ENCODE measurements around the gene ADAMTS13.

Gene ADAMTS13

DNA sequence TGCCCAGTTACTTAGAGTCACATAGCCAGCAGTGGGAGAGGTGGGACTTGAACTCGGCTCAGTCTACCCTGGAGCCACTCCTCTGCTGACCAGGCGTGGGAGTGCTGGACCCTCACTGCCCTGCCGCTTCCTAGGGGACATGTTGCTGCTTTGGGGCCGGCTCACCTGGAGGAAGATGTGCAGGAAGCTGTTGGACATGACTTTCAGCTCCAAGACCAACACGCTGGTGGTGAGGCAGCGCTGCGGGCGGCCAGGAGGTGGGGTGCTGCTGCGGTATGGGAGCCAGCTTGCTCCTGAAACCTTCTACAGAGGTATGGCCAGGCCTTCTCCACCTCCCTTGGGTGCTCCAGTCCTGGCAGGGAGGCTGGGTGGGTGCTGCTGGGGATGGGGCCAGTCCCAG, 34.2 kb downstream of the ADAMTS13 start:
- no peak for DNase-seq

DNA sequence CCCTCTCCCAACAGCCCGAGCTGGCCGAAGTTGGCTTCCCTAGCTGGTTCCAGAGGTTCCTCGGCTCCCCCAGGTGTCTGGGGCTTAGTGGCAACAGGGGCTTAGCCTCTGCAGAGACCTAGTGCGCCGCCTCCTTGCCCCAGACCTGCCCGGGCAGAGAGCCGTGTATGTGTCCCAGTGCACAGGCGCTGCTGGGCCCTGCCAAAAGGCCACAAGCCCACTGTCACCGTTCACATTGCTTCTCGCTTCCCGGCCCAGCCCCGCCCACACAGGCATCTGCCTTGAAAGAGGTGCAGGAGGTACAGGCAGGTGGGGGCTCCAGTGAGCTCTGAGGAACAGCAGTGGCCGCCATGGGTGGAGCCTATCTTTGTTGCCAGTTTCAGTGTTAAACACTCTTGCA, 35.1 kb downstream of the ADAMTS13 start:
- DNase-seq, result no peak

DNA sequence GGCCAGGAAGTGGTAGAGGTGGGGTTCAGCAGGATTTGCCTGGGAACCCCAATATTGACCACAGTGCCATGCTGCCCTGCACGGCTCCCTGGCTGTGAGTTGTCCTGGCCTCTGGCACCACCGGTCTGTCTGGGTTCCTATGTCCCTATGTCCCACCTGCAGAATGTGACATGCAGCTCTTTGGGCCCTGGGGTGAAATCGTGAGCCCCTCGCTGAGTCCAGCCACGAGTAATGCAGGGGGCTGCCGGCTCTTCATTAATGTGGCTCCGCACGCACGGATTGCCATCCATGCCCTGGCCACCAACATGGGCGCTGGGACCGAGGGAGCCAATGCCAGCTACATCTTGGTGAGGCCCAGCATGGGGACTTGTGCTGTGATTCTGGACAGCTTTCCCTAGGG, 35.6 kb downstream of the ADAMTS13 start:
- DNase-seq, result no peak

DNA sequence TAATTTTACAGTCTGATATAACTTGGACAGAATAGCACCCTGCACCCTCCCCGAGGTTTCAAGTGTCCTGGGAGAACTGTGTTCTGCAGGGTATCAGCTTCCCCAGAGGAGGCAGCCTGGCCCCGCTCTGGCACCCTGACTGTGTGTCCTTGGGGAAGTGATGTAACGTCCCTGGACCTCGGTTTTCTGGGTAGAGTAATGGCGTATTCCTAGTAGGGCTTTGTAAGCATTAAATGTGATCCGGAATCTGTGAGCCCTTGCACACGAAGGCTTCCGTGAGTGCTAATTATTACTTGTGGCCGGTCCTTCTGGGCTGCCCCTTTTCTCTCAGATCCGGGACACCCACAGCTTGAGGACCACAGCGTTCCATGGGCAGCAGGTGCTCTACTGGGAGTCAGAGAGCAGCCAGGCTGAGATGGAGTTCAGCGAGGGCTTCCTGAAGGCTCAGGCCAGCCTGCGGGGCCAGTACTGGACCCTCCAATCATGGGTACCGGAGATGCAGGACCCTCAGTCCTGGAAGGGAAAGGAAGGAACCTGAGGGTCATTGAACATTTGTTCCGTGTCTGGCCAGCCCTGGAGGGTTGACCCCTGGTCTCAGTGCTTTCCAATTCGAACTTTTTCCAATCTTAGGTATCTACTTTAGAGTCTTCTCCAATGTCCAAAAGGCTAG, 36.6 kb downstream of the ADAMTS13 start:
- DNase-seq, result no peak

DNA sequence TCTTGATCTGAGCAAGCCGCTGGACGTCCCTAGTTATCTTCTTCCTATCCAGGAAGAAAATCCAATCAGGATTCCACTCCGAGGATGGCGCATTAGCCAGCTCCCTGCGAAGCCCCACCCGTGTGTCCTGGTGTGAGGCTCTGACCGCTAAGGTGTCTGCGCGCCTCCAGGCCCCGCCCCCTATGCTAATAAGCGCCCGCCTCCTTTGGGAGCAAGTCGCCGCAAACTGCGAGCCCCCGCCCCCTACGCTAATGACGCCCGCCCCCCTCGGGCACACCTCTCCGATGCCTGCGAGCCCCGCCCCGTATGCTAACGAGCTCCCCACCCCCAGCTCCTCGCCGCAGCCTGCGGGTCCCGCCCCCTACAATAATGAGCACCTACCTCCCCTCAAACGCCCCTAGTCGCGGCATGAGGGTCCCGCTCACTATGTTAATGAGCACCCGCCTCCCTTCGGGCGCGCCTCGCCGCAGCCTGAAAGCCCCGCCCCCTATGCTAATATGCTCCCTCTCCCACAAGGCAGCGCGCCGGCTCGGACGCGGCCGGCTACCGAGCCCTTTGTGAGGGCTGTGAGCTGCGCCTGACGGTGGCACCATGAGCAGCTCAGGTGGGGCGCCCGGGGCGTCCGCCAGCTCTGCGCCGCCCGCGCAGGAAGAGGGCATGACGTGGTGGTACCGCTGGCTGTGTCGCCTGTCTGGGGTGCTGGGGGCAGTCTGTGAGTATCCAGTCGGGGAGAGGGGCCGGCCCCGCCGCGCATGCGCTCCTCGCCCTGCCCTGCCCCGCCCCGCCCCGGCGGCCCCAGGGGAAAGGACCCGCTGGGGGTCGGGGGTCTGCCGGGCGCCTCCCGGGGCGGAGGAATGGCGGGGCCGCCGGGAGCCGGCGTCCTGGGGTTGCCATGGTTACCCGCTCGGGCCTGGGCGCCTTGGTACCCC, 37.6 kb downstream of the ADAMTS13 start, which contains the start of gene CACFD1:
Gene CACFD1 (plus strand): TSS at position 503 of the 929 bp plus-strand sequence. CDS start 89 bp downstream, at position 592.
- peak; percentile 93 for DNase-seq

DNA sequence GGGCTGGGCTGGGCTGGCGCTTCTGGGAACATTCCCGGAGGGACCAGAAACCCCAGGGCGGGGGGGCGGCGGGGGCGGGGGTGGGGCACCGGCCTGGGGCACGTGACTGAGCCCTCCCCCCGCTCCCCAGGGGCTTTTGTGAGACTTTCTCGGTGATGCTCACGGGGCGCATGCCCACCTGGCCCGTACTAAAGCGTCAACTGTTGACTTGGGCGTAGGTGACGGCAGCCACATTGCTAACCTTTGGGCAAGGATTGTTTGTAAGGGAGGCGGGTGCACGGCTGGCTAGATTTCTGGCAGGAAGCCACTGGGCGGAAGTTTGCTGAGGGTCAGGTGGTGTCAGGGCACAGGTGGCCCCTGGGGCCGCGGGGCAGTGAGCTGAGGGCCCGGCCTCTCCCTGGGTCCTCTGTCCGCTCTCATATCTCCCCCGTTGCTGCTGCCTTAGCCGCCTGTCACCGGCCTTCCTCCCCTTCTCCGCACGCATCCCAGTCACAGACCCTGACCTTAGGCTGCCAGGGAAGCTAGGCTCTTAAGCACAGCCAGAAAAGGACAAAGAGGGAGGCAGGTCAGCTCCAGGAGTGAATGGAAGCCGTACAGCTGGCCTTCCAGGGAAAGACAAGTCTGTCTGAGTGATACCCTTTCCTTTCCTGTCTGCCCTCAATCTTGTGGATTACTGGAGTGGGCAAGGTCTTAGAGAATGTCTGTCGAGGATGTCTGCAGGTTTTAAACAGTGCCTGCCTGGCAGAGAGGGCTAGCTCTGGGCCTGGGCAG, 38.4 kb downstream of the ADAMTS13 start:
- DNase-seq, result peak; percentile 58

DNA sequence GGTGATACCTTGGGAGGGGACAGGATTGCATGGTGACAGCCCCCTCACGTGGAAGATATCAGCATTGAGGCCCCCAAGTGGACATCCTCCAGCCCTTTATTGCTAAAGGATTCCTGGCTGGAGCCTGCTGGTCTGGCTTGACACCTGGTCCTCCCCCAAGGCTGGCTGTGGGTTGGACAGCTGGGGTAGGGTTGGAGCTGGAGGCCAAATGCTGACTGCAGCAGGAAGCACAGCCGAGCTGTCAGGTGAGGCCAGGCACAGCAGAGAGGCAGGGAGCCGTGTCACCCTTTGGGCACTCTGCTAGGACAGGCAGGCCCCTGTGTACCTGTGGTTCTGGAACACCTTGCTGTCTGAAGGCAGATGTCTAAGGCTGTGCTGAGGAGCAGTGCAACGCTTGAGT, 39.8 kb downstream of the ADAMTS13 start:
- no peak for DNase-seq

DNA sequence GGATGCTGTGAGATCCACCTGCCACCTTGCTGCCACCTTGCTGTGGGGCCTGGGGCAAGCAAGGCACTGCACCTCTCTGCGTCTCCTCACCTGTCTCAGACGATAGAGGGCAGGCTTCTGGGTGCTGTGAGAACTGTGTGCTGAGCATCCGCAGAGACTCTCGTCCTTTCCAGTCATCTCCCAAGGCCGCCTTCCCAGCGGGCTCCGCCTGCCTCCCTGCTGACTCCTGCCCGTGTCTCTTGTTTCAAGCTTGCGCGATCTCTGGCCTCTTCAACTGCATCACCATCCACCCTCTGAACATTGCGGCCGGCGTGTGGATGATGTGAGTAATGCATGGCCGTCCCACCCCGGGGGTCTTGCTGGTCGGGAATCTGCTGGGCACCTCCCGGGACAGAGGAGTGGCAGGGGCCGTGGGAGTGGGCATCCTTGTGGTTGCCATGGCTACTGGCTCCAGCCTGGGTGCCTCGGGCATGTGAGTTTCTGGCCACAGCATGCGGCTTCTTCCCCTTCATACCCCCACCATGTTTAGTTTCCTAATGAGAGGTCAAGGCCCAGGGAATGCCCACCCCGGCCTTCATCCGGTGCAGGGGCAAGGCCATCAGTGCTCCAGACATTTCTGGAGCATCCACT, 41.2 kb downstream of the ADAMTS13 start:
- DNase-seq, result no peak

DNA sequence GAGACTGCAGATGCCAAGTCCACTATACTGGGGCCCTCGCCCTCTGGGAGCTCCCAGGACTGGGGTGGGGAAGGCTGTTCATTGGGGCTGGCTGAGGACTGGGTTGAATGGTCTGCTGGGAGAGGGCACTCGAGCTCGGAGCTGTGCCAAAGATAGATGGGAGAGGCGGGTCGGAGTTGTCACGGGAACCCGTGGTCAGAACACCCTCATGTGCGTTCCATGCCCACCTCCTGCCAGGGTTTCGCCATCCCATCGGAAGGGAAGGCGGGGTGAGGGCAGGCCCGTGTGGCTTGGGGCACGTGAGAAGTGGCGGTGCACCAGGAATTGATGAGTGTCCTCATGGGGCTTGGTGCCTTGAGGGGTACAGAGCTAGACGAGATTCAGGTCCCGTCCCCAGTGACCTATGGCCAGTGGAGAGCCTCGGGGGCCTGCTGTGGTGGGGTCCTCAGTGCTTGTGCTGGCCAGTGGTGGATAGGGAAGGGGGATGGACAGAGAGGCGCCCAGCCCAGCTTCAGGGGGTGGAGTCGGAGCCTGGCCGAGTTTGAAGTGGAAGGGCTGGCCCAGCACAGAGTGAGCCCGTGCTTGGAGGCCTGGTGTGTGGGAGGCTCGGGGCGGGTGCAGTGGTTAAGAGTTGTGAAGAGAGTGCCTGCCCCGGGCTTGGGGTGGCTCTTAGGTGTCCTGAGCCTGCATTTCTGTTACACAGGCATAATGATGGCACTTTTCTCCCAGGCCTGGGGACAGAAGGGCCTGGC, 41.9 kb downstream of the ADAMTS13 start:
- DNase-seq, result no peak

DNA sequence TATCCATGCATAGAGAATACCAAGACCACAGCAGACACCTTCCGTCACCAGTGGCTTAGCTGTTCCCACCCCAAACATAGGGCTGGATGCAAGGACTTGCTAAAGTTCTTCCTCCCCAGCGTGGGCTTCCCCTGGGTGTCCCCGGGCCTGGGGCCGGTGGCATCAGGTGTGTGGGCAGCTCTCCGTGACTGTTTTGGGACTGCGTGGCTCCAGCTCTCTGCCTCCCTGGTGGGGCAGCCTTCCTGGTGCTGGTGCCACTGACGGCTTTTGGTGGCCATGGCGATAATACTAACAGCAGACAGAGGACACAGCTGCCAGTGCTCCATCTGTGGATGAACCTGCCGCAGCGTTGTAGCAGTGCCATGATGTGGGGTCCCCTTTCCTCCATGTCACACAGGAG, 42.5 kb downstream of the ADAMTS13 start:
- DNase-seq, result no peak

DNA sequence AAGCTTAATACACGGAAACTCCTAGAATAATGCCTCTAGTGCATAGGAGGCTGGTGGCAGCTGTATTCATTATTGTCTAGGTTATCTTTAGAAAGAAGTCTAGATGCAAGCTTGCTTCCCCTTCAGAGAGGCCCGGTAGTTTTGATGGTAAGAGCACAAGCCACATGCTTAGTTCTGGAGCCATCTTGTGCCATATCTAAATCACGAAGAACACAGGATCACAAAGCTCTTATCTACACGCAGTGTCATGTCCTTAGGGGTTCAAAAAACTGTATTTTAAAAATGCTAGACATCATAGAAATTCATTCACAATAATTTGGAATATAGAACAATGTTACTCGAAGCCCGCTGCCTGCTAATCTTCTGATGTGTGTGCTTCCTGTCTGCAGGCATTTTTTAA, 43.8 kb downstream of the ADAMTS13 start:
- no peak for DNase-seq

DNA sequence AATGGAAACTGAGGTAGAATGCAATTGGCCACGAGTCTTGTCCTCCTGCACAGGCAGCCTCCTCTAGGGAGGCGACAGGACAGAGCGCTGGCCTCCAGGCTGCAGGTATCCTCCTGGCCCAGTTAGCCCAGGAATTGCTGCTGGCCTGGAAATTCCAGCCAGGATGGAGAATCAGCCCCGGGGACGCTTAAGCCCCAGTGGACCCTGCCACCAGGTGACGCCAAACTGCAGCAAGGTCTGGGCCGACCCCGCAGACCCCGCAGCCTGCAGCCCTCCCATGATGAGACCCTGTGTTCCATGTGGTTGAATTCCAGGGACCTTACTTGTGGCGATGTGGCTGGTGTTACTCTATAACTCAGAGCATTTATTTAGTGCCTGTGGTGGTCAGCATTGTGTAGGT, 44.9 kb downstream of the ADAMTS13 start:
- no peak for DNase-seq

DNA sequence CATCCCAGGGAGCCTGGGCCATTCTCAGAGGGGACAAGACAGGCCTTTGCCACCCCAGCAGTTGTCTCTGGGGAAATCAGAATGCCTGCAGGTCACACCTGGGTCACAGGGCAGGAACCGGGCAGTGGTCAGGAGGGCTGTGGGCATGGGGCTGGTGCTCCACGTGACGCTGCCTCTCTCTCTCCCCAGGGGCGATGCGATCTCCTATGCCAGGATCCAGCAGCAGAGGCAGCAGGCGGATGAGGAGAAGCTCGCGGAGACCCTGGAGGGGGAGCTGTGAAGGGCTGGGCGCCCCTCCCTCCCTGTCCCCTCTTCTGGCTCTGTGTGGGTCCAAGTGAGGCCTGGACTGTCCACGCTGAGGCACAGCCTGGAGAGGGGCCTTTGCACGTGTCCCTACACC, 46.2 kb downstream of the ADAMTS13 start:
- DNase-seq, result no peak

DNA sequence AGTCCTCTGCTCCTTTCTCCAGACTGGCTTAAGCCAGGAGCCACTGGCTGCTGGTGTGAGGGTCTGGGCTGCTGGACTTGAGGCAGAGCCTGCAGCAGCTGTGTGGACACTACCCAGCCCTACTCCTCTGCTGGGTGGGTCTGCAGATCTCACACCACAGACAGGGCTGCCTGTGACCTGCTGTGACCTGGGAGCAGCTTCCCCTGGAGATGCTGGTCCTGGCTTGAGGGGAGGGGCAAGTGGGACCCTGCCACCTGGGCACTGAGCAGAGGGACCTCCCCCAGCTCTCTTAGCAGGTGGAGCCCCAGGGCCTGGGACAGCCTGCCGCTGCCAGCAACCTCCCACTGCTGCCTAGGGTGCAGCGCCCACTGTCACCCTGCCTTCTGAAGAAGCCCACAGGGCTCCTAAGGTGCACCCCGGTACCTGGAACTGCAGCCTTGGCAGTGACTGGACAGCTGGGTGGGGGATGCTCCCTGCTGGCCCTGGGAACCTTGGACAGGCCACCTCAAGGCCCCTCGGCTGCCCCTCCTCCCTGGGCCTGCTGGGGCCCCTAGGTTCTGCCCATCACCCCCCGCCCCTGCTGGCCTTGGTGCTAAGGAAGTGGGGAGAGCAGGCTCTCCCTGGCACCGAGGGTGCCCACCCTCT, 46.7 kb downstream of the ADAMTS13 start:
- DNase-seq, result no peak

DNA sequence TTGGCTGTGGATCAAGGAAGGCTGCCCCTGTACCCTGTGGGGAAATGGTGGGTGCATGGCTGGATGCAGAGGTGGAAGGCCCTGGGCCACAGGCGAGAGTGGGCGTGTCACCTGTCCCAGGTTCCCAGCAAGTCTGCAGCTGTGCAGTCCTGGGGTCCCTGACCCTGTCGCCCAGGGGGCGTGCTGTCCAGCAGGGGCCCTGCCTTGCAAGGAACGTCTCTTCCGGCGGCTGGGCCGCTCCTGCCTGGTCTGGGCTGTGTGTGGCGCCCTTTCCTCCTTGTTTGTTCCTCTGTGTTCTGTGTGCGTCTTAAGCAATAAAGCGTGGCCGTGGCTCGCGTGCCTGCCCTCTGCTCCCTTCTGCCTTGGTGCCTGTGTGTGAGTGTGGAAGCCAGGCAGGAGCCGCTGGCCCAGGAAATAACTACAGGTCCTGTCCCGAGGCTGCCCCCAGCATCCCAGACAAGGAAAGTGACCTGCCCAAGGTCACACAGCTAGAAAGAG, 48.3 kb downstream of the ADAMTS13 start:
- DNase-seq, result no peak

DNA sequence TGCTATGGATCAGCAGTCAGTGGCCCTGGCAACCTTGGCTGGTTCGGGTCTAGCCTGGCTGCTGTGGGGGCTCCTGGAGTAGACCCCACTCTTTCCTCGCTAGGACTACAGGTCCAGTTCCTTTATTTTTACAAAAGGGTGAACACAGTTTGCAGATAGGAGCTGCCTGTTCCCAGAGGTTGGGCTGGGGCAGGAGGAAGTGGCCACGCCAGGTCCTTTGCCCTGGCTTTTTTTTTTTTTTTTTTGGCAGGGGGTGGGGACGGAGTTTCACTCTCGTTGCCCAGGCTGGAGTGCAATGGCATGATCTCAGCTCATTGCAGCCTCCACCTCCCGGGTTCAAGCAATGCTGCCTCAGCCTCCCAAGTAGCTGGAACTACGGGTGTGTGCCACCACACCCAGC, 48.8 kb downstream of the ADAMTS13 start:
- no peak for DNase-seq

DNA sequence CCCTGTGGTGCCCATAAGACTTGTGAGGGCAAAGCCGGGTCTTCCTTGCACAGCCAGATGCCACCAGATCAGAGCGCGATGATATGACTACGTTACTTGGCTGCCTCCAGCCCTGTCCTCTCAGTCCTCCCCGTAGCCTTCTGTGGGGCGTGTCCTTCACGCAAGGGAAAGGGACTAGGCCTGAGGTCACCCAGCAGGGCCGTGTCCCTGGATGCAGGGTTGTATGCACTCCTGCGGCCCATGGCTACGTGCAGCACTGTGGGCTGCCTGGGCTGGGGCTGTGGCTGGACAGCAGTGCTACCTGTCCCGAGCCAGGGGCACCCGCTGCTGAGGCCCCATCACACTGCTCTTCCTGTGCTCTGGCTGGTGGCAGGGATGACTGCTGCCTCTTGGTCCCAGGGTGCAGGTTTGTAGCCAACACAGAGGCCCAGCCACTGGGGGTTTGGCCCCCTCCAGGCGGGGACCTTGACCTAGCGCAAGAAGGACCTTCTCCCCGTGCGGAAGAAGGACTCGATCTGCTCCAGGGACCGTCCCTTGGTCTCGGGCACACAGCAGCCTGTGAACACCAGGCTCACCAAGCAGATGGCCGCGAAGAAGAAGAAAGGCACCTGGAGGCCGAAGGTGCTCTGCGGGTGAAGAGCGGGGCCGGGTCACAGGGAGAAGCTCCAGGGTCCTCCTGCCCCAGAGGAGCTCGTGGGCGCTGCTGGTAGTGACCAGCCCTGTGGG, 49.5 kb downstream of the ADAMTS13 start:
- no peak for DNase-seq

DNA sequence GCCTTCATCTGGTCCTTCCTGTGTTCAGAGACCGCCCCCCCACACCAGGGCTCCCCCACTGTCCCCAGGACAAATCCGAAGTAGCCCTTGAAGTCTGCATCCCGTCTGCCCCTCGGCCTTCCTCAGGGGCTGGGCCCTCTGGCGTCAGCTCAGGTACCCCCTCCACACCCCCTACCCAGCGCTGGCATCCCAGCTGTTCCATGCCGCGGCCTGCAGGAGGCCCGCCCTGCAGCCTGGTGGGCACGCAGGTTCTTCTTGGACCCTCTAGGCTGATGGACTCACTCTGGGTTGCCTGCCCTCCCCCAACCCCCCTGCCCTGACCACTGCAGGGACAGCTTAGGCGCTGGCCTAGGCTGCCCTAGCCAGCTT, 50.1 kb downstream of the ADAMTS13 start:
- no peak for DNase-seq

DNA sequence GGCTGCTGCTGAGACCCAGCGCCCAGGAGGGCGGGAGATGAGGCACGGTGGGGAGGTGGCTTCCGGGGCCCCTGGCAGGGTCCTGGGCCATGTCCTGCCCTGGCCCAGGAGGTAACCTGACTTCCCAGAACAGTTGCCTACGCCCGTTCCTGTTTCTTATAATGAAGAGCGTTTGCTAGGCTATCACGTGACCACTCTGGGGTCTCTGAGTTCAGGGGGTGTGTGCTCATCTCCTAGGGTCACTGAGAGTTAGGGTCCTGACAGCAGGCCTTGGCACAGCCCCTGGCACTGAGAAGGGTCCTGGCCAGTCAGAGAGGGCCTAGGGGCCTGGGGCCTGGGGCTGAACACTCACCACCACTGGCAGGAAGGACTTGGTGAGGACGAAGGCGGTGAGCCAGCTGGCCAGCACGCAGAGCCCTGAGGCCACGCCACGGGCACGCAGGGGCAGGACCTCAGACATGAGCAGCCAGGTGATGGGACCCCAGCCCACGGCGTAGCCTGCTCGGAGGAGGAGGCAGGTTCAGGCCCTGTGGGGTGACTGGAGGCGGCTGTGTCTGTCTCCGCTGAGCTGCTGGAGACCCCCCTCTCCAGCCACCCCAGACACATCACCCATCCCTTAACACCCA, 50.7 kb downstream of the ADAMTS13 start:
- no peak for DNase-seq

DNA sequence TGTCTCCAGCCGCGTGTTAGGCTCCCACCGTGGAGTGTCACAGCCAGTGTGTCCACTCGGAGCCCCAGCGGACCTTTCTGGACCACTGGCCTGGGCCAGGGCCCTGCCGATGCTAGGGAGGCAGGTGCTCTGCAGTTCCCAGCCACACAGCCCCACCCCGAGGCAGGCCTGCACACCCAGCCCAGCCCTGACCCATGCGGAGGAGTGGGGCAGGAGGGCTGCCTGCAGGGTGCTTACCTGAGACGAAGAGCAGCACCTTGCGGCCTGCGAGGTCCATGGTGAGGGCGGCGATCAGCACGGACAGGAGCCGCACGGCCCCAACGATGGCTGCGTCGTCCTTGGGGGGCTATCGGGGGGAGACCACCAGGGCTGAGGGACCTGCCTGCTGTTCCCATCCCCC, 51.6 kb downstream of the ADAMTS13 start:
- DNase-seq, result no peak
